BE2C (cell line): ENCODE measurements around the gene PCGF1.

Experiments
- DNase-seq: peaks from one replicate; pipeline ENCODE4 v3.0.0-alpha.2; 2020
- H3K27me3 ChIP-seq: fragments of 250-450 bp; sonication (Bioruptor Pico); 2 replicates; pipeline ENCODE4 v1.5.1; 2020; ENCODE audit warnings: mild to moderate bottlenecking
- H3K36me3 ChIP-seq: fragments of 250-450 bp; sonication (Bioruptor Pico); 2 replicates; pipeline ENCODE4 v1.5.1; 2020; ENCODE audit warnings: mild to moderate bottlenecking
- H3K4me1 ChIP-seq: fragments of 250-450 bp; sonication (Bioruptor Pico); 2 replicates; pipeline ENCODE4 v1.5.1; 2020
- H3K4me3 ChIP-seq: 2 replicates; pipeline ENCODE4 v1.5.1; 2011; ENCODE audit warnings: low read depth, low read length
- H3K9me3 ChIP-seq: fragments of 250-450 bp; sonication (Bioruptor Pico); 2 replicates; pipeline ENCODE4 v1.5.1; 2020
- CTCF ChIP-seq: IDR thresholded peaks from 2 replicates; pipeline ENCODE4 v1.5.1; 2012; ENCODE audit warnings: mild to moderate bottlenecking, low read depth, low read length

The PCGF1 gene

DNA sequence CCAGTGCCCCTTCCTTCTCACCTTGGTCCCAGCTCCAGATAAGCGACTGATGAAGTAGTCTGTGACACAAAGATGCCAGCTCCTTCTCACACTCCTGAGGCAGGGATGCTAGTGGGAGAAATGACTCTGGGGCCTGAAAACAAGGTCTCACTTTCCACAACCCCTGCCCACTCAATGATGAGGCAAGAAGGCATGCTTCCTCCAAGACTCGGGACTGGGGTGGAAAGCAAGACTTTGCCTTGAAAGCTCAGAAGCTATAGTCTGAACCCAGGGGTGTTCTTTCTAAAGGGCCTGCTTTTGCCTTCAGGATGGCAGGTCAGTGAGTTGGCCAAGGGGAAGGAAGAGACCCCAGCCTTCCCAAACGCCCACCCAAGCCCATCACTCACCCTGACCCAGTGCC lies 26.1 kb downstream of the PCGF1 start:
- no peak for DNase-seq
- no peak for TF ChIP-seq CTCF

DNA sequence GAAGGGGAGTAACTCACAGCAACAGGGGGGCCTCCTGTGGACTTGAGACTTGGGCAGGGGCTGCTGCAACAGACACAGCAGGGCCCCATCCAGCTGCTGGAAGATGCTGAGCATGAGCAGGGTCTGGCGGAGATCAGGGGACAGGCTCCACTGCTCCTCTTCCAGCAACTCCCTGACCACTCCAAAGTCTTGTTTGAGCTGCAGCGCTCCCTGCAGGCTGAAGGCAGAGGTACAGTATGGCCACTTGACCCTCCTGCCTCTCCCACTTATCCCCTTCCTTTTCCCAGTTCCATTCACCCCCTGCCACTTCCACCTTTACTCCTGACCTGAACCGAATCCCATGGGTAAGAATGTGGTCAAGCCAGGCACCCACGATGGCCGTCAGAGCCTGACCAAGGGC lies 32.6 kb downstream of the PCGF1 start:
- Histone ChIP-seq H3K36me3 (no peaks in the 10 kb centered on the region; the same call in 1 of the 2 replicates), H3K27me3 (no peaks in the 10 kb centered on the region), H3K4me3 (no peak overlapping the region), H3K4me1 (no peaks in the 10 kb centered on the region), H3K9me3 (no peaks in the 10 kb centered on the region)
- peak; percentile 45 for TF ChIP-seq CTCF
- DNase-seq = peak; percentile 22

More for the DNA sequence above, 26.1 kb downstream of the PCGF1 start:
- no peaks in the 10 kb centered on the region for H3K4me1 ChIP-seq
- no peaks in the 10 kb centered on the region for H3K27me3 ChIP-seq
- no peaks in the 10 kb centered on the region for H3K9me3 ChIP-seq
- H3K4me3 ChIP-seq = peak overlapping the region; percentile 79
- H3K36me3 ChIP-seq = no peaks in the 10 kb centered on the region

DNA sequence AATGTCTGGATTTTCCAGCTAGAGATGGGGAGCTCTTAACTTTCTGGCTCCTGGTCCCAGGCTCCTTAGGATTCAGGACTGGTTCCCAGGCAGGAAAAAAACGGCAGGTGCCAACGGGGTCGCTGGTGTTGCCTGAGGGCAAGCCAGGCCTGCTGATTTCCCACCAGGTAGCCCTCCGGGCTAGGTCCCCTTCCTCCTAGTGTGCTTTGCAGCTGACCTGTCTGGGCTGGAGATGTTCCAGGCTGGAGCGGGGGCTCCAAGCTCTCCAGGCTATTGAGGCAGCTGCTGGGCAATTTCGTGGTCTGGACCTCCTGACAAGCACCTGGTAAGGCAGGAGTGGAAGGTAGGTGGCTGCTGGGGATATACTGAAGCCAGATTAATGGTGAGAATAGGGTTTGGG lies 33.0 kb downstream of the PCGF1 start:
- no peak for DNase-seq
- Histone ChIP-seq H3K9me3 (no peaks in the 10 kb centered on the region), H3K27me3 (no peaks in the 10 kb centered on the region), H3K4me1 (no peaks in the 10 kb centered on the region), H3K36me3 (no peaks in the 10 kb centered on the region; the same call in 1 of the 2 replicates), H3K4me3 (no peak overlapping the region)
- TF ChIP-seq CTCF = no peak

DNA sequence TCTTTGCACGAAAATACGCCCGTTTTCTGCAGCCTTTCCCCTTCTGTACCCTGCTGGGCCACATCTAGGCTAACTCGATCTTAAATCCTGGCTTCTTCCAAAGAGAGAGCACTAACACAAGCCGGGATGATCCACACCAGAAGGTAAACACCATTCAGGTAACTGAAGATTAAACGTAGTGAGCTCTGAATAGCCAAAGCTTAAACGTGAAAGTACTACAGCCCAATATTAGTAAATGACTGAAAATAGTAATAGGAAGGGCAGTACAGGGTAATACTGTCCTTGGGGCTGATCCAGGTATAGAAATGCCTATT lies 34.6 kb downstream of the PCGF1 start:
- no peak for TF ChIP-seq CTCF
- peak overlapping the region; percentile 79 for H3K4me3 ChIP-seq
- no peaks in the 10 kb centered on the region for H3K27me3 ChIP-seq
- no peaks in the 10 kb centered on the region for H3K9me3 ChIP-seq
- no peak for DNase-seq
- no peaks in the 10 kb centered on the region; the same call in 1 of the 2 replicates for H3K36me3 ChIP-seq
- H3K4me1 ChIP-seq = no peaks in the 10 kb centered on the region

GRCh38 chr2:74472086-74472944 lies 35.2 kb downstream of the PCGF1 start, which contains the start of gene MRPL53:
Gene MRPL53, minus strand, starts transcription at chr2:74472680. Its CDS starts 20 bp downstream, at chr2:74472660.
- Histone ChIP-seq H3K9me3 (no peaks in the 10 kb centered on the region), H3K4me1 (no peaks in the 10 kb centered on the region), H3K27me3 (no peaks in the 10 kb centered on the region), H3K4me3 (peak within 1 kb of the TSS; percentile 79), H3K36me3 (no peaks in the 10 kb centered on the region; the same call in 1 of the 2 replicates)
- DNase-seq = peak; percentile 89
- no peak for TF ChIP-seq CTCF
